ENCODE measurements around the gene PLPP4.

The PLPP4 gene

DNA sequence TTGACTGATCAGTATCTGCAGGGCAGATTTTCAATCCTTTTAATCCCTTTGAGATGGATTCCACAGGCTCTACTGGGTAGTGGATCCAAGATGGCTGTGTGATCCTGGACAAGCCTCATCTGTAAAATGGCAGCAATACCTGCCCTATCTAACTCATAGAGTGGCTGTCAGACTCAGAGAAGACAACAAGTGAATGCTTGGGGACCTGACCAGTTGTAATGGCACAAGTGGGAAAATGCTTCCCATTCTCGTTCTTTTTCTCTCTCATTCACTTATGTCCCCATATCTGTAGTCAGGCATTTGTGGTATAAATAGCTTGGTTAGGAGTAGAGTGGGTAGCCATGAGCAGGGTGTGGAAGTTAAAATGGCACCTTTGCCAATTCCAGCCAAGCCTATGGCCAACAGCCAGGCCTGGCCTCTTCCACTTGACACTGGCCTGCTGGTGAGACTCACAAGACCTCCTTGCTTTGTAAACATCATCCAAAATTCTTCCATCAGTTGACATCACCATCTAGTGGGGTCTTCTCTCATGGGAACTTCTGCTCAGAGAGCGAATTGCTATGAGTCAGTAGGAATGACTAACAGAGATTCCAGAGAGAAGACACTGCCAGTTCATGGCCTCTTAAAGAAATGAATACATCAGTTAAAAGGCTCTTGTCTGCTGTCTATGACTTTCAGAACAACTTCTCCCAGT is 150.1 kb downstream of the PLPP4 start:
- peak; percentile 87 for FAIRE-seq

DNA sequence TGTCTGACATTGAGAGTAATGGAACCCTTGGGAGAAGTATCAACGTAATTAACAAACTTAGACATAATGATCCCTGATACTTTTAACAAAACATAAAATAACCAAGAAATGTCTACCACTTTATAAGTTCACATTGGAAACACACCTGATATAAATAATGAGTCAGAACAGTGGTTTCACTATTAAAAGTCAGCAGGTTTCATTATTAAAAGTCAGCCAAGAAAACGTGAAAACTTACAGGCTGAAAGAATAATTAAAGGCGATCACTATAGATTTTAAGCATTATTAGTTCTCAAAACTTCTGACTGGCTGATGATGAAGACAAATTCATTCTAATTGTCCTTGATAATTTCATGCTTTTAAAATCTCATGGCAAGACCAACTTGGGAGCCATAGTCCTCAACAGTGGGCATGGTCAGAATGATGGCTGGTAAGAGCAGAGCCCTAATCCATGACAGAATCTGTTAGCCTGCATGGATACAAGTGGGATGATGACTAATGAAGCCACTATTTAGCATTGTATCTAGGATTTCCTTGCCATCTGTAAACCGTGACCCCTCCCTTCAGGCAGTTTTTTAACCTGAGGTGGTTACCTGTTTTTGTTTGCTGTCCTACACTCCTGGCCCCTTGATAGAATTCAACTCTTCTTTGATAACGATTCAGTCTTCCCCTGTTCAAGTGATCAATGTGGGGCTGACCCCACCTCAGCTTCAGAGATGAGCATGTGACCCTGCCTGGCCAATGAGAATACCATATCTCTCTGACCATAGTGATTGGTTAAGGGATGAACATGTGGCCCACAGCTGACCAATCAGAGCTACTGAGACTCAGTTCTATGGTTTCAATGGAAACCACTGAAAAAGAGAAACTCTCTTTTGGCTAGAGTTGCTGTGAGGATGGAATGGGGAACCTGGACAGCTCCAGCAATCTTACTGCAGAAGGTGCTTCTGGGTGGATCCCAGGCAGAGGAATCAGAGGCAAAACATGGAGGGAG is 151.0 kb downstream of the PLPP4 start:
- DNase-seq (ENCODE audit: low spot score) (peak; percentile 49), FAIRE-seq (no peak)

More for the DNA sequence above, 150.1 kb downstream of the PLPP4 start:
- peak; percentile 89 for DNase-seq (ENCODE audit: low spot score)

DNA sequence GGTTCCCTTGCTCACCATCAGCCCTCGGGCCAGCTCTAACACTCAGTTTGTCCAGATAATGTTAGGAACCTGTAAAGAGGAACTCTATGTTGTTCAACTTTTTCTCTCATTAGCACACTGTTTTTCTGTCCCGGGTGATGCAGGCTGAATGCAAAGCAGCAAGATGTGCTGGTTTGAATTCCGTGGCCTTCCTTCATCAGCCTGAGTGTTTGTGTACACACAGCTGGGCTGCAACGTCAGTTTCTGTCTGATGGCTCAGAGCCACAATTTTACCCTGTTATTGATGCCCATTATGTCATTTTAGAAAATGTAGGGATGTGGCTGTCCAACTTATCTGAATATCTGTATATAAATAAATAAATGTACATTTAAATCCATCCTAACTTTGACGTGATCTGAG is 152.0 kb downstream of the PLPP4 start:
- DNase-seq (ENCODE audit: low spot score) (no peak), FAIRE-seq (no peak)

DNA sequence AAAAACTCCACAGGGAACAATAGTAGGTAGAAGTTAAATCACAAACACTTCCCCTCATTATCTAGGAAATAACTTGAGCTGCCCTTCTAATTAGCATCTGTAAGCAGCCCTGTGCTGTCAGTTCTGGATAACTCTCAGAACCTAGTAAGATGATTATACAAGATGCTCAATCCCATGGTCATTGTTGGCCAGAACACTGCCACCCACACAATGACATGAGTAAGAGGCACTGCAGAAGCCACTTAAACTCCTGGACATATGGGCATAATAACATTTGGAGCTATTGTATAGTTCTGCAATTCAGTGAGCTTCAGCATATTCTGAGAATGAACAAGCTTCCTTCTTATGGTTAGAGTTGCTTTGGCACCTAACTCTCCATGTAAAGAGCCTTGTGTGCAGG is 153.8 kb downstream of the PLPP4 start:
- no peak for FAIRE-seq
- no peak for DNase-seq (ENCODE audit: low spot score)

DNA sequence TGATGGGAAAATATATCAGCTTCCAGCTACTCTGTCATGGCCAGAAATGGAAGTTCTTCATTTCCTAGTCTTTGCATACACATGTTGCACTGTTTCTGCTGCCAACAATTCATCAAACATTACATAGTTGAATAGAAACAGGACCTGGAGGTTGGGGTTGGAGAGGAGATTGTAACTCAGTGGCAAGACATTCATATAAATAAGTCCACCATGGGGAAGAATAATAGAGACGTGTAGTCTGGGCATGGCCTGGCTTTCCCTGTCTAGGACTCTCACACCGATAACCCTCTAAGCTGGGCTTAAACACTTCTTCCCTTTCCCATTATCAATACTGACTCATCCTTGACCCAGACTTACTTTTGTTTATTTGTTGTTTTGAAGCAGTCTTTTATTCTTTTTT is 155.7 kb downstream of the PLPP4 start:
- FAIRE-seq (no peak), DNase-seq (ENCODE audit: low spot score) (no peak)

DNA sequence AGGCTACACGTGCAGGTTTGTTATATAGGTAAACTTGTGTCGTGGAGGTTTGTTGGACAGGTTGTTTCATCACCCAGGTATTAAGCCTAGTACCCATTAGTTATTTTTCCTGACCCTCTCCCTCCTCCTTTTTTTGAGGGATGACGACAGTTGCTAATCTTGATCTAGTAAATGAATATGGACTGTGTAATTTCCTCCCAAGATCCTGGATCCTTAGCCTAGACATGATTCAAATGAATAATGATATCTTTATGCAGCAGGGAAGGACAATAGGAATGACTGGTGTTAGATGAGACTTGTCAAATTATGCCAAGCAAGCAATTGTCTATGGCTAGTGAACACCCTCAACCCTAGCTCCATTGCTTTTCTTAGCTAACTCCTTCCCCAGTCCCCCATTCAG is 156.2 kb downstream of the PLPP4 start:
- FAIRE-seq (no peak), DNase-seq (ENCODE audit: low spot score) (no peak)

DNA sequence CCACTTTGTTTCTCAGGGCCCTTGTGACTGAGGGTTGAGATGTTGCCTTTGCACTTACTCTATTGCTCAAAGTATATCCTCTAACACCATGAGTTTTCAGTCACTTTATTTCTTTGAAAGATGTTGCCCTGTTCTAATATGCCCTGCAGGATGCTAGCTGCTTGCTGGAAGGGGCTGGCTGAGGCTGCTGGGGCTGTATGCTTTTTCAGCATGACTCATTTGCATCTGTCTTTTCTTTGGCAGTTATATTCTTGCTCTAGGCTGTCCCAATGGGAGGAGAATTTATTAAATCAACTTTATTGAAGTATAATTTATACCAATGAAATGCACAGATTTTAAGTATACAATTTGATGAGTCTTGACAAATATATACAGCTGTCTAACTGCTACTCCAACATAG is 157.7 kb downstream of the PLPP4 start:
- FAIRE-seq (no peak), DNase-seq (ENCODE audit: low spot score) (no peak)

DNA sequence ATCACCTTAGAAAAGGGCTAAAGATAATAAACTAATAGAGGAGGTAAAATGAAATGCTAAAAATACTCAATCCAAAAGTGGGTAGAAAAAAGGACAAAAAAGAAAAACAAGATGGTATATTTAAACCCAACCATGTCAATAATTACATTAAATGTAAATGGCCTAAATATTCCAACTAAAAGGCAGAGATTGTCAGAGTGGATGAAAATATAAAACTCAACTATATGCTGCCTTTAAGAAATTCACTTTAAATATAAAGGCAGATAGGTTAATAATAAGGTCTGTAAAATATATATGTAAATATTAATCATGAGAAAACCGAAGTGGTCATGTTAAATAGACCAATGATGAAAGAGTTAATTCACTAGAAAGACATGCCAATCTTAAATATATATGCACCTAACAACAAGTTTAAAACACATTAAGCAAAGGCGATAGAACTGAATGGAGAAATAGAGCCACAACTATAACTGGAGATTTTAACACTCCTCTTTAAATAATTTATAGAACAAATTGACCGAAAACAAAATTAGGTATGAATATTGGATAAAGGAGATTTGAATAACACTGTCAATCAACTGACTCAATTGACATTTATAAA is 159.4 kb downstream of the PLPP4 start:
- FAIRE-seq (no peak), DNase-seq (ENCODE audit: low spot score) (no peak)

DNA sequence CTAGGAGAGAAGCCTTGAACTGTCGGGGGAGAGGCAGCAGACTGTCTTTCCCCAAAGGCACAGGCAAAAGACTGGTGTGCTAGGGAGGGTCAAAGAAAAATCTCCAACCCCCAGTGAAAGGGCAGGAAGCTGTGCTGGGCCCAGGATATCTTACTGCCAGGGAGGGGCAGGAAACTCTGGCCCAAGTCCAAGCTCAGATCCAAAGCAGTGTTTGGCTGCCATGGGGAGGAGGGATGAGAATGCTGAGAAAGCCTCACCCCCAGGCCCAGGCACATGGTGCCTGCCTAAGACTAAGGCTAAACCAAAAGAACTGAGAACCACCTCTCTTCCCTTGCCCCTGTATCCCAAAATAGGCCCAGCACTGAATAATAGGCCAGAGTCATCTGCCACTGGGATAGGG is 171.2 kb downstream of the PLPP4 start:
- FAIRE-seq (no peak), DNase-seq (ENCODE audit: low spot score) (no peak)

DNA sequence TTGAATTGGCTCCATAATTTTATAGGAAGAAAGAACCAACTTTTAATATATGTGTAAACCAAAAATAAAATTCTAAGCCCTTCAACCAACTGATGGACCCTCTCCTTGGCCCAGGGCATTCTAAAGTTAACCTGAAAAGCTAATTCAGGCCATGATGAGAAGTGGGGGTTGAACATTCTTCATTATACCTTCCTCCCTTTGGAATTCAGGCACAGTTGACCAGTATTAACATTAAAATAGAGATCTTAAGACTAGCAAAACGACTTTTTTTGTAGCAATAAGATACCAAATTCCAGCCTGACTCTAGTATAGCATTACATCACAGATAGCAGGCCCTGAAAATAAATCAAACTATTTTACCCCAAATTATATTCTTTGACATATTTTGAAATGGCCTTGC is 173.2 kb downstream of the PLPP4 start:
- FAIRE-seq: no peak

DNA sequence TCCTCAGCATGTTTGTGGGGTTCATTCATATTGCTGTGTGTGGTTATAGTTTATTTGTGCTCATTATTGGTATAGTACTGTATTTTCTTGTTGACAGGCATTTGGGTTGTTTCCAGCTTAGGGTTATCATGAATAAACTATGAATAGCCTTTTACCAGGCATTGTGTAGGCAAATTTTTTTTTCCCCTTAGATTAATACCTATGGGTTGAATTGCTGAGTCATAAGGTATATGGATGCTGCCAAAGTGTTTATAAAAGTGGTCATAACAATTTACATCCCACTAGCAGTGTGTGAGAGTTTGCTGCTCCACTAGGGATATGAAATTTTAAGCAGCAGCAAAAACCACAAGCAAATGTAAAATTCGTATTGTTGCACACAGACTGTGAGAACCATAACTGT is 175.0 kb downstream of the PLPP4 start:
- DNase-seq (ENCODE audit: low spot score) (no peak), FAIRE-seq (no peak)

More for the DNA sequence above, 173.2 kb downstream of the PLPP4 start:
- DNase-seq (ENCODE audit: low spot score): no peak

DNA sequence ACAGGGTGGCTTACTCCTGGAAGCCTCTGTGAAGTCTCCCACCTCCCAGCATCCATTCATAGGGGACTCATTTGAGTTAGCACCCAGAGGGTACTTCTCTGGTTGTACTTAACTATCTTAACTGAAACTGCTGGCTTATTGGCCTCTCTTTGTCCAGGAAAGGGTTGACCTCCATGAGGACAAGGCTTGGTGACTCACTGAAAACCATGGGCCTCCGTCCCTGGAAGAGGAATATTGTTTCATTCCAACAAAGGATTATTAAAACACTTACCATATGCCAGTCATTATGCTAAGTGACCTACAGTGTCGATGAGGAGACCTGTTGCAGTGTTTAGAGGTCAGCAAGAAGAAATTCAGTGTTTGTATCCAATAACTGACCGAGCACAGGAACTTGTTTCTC is 175.9 kb downstream of the PLPP4 start:
- DNase-seq (ENCODE audit: low spot score): no peak
- no peak for FAIRE-seq

DNA sequence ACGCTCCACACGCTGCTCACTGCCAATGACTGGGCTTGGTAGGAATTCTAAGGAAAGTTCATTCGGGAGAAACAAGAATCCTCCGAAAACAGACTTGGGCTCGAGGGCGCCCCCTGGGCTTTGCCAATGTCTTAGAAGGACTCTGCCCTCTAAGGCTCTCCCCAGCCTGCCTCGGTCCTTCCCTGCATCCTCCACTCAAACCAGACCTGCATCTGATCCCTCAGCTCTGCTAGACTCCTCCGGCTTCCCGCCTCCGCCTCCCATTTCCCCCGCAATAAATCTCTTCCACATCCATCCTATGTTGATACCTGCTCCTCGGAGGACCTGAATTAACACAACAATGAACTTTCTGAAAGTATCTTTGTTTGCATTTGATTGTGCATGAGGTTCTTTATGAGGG is 177.6 kb downstream of the PLPP4 start:
- DNase-seq (ENCODE audit: low spot score) (no peak), FAIRE-seq (no peak)

Measured in RCC 7860 (cell line).